GM12878 (cell line): ENCODE results near the gene CALML4.

ENCODE experiments used
- ATF3 ChIP-seq: IDR thresholded peaks from 2 replicates; pipeline ENCODE4 v1.6.1; 2011; ENCODE audit warnings: low read depth, mild to moderate bottlenecking, low read length, moderate library complexity, borderline replicate concordance; ENCODE audit errors: extremely low read depth
- CTCF ChIP-seq, 3 experiments: IDR thresholded peaks in 2 of 3; conservative IDR thresholded peaks in 1 of 3; 2 replicates each; pipeline ENCODE4 v1.5.1; 2011; ENCODE audit warnings: low read depth in 3 of 3, low read length in 3 of 3, mild to moderate bottlenecking in 3 of 3, control low read depth in 2 of 3, moderate library complexity in 2 of 3, inconsistent platforms in 1 of 3, mixed read lengths in 1 of 3; ENCODE audit not compliant: control insufficient read depth in 2 of 3, insufficient read depth in 1 of 3; ENCODE audit errors: extremely low read depth in 1 of 3
- EP300 ChIP-seq, 2 experiments: fragments of 150-350 bp in 1 of 2; IDR thresholded peaks; 2 replicates each; pipeline ENCODE4 v1.6.1; 2011 to 2012; ENCODE audit warnings: low read depth in 2 of 2, low read length in 2 of 2, borderline replicate concordance in 1 of 2, improper control_type of control experiment in 1 of 2, inconsistent platforms in 1 of 2; ENCODE audit not compliant: control insufficient read depth in 1 of 2
- HCFC1 ChIP-seq: fragments of 150-350 bp; IDR thresholded peaks from 2 replicates; pipeline ENCODE4 v1.6.1; 2014; ENCODE audit warnings: low read length
- KAT2A ChIP-seq: conservative IDR thresholded peaks from 2 replicates; pipeline ENCODE4 v1.6.1; 2011; ENCODE audit warnings: low read depth, low read length; ENCODE audit not compliant: control insufficient read depth
- RFX5 ChIP-seq: IDR thresholded peaks from 2 replicates; pipeline ENCODE4 v1.6.1; 2011; ENCODE audit warnings: low read depth, low read length, improper control_type of control experiment
- SIN3A ChIP-seq: IDR thresholded peaks from 2 replicates; pipeline ENCODE4 v1.6.1; 2012; ENCODE audit warnings: low read depth, low read length, improper control_type of control experiment

GRCh38 chr15:68205954-68206539 lies 915 bp upstream of the CALML4 start:
- no peak for TF ChIP-seq KAT2A
- TF ChIP-seq RFX5, result no peak
- no peak for TF ChIP-seq HCFC1
- no peak for TF ChIP-seq EP300 (IDR thresholded peaks at IDR 0.05; ENCODE audit: borderline replicate concordance in 1 of 2, control insufficient read depth in 1 of 2, low read depth in 2 of 2, low read length in 2 of 2)
- no peak for TF ChIP-seq ATF3
- TF ChIP-seq SIN3A, result no peak
- TF ChIP-seq CTCF (IDR thresholded peaks at IDR 0.05 in 2 of 3, conservative IDR thresholded peaks at IDR 0.05 in 1 of 3; ENCODE audit: control insufficient read depth in 2 of 3, extremely low read depth in 1 of 3, insufficient read depth in 1 of 3, low read depth in 3 of 3, low read length in 3 of 3), result no peak
